Sigmoid colon (tissue), 4 donors: ENCODE results near the gene METTL23.

Source experiments
- CTCF ChIP-seq, 4 experiments: fragments of 450-650 bp in 3 of 4; fragments of 200-600 bp in 1 of 4; IDR thresholded peaks; one replicate each; pipeline ENCODE4 v1.5.1; 2016 to 2019; ENCODE audit warnings: antibody characterized with exemption in 4 of 4, mild to moderate bottlenecking in 3 of 4, moderate library complexity in 2 of 4
- POLR2A ChIP-seq, 2 donors: fragments of 450-650 bp; IDR thresholded peaks; one replicate each; pipeline ENCODE4 v1.6.1; 2016; ENCODE audit warnings: antibody characterized with exemption in 2 of 2, mild to moderate bottlenecking in 2 of 2, moderate library complexity in 2 of 2
- POLR2AphosphoS5 ChIP-seq, 4 donors: sonication (generic); formaldehyde crosslinking; IDR thresholded peaks; one replicate each; pipeline ENCODE4 v1.6.1; 2017; ENCODE audit warnings: antibody characterized with exemption in 4 of 4

- TF ChIP-seq CTCF (IDR thresholded peaks at IDR 0.05), result no peak
- no peak for TF ChIP-seq POLR2A (IDR thresholded peaks at IDR 0.05)
- no peak for TF ChIP-seq POLR2AphosphoS5 (IDR thresholded peaks at IDR 0.05)
These were observed 5.7 kb upstream of the METTL23 start for GRCh38 chr17:76720941-76721340.
